ENCODE measurements around the gene KHNYN.

KHNYN gene

DNA sequence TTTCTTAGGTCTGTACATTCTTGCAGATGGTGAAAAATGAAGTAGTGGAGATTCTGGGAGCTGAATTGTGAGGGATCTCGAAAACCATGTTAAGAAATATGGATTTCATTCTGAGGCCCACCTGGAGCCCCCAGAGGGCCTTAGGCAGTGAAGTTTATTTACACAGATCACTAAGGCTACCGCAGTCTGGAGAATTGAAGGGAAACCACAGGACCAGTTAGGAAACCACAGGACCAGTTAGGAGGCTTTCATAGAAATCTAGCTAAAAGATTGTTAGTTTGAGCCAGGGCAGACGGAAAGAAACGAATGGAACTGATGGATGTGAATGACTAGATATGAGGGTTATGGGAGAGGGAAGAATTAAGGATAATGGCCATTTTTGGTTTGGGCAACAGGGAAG, 7.5 kb upstream of the KHNYN start:
- no peak for DNase-seq (ENCODE audit: low read depth in 3 of 3, low spot score in 1 of 3)

- DNase-seq (ENCODE audit: low read depth in 3 of 3, low spot score in 1 of 3): no peak
Measured at GRCh38 chr14:24422694-24423601, 6.8 kb upstream of the KHNYN start.

GRCh38 chr14:24425704-24426103, 4.0 kb upstream of the KHNYN start:
- DNase-seq (ENCODE audit: low read depth in 3 of 3, low spot score in 1 of 3): no peak

GRCh38 chr14:24426150-24426911, 3.4 kb upstream of the KHNYN start:
- DNase-seq (ENCODE audit: low read depth in 3 of 3, low spot score in 1 of 3): no peak

DNA sequence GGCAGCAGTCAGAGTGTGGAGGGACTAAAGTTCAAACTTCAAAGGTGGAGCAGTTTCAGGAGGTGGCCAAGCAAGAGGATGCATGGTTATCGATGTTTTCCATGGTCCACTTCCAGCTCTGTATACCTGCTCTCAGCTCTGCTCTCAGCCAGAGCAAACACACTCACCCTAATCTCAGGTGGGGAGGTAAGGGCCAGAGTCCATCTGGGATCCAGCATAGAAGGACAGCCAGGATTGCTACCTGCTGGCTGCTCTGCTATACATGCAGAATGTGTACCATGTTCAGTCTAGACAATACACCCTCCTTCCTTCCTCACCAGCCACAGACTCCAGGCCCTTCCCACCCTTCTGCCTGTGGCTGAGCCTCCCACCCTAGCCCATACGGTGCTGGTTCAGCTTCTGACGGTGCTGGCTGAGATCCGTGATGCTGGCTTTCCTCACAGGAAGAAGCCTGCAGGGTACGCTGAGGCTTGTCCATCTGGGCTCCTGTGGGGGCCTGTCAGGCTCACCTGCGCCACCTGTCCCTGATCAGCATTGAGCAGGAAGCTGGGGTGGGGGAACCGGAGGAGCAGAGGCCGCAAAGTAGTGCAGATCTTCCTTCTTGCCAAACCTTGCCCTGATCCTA, 2.7 kb upstream of the KHNYN start:
- DNase-seq (ENCODE audit: low read depth in 3 of 3, low spot score in 1 of 3): no peak

GRCh38 chr14:24427537-24428508, 1.9 kb upstream of the KHNYN start:
- no peak for DNase-seq (ENCODE audit: low read depth in 3 of 3, low spot score in 1 of 3)

GRCh38 chr14:24428628-24429394, 943 bp upstream of the KHNYN start:
- DNase-seq (ENCODE audit: low read depth in 3 of 3, low spot score in 1 of 3): no peak

DNA sequence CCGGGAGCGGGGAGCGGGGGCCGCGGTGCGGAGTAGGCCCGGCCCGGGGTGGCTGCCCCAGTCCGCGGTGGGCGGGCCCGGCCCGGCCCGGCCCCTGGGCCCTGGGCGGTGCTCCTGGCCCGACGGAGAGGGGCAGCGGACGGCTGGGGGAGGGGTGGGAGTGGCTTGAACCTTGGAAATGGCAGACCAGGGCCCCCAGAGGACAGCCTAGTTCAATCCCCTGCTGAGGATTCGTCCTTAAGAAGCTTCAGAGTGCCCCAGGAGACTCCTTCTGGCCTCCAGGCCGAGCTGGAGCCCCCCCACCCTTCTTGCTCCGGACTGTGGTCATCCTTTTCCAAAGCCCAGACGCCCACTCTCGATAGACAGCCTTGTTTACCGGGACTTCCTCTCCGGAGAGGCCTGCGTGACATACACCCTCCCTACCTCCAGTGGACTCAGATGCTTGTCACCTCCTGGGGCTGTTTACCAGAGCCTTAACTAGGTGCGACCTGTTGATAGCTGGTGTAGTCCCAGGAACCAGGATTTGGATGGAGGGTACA, 458 bp downstream of the KHNYN start:
- peak in 1 of 3 donors; percentile 48 for DNase-seq (ENCODE audit: low read depth in 3 of 3, low spot score in 1 of 3)

DNA sequence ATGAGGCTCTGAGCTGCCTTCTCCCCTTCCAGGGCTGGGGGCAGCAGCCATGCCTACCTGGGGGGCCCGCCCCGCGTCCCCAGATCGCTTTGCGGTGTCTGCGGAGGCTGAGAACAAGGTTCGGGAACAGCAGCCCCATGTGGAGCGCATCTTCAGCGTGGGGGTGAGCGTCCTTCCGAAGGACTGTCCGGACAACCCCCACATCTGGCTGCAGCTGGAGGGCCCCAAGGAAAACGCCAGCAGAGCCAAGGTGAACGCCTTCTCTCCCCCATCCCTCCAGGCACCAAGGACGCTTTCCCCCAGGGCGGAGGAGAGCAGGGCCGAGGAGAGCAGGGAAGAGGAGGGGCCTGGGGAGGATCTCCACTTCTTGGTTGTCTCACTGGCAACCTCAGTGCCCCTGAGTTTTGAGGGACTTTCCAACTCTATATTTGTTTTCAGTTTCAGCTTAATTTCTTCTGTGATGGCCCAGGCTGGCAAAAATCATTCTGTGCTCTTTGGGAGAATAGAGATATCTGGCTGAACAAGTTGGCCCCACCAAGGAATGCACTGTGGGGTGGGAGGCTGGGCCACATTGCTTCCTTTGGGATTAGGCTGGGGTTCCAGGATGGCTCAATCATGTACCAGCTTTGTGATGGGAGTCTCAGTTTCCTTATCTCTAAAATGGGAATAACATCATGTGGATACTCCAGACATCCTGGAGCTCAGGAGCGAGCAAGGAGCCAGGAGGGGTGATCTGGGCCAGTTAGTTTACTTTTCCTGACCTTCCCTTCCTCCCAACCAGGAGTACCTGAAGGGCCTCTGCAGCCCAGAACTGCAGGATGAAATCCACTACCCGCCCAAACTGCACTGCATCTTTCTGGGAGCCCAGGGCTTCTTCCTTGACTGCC, 1.2 kb downstream of the KHNYN start:
- peak in 1 of 3 donors; percentile 57 for DNase-seq (ENCODE audit: low read depth in 3 of 3, low spot score in 1 of 3)

DNA sequence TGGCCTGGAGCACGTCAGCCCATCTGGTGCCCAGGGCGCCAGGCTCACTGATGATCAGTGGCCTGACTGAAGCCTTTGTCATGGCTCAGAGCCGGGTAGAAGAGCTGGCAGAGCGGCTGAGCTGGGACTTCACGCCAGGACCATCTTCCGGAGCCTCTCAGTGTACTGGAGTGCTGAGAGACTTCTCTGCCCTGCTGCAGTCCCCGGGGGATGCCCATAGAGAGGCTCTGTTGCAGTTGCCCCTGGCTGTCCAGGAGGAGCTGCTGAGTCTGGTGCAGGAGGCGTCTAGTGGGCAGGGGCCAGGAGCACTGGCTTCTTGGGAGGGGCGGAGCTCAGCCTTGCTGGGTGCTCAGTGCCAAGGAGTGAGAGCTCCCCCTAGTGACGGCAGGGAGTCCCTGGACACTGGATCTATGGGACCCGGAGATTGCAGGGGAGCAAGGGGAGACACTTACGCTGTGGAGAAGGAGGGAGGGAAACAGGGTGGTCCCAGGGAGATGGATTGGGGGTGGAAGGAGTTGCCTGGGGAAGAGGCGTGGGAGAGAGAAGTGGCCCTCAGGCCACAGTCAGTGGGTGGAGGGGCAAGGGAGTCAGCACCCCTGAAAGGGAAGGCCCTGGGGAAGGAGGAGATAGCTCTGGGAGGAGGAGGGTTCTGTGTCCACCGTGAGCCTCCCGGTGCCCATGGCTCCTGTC, 2.0 kb downstream of the KHNYN start:
- DNase-seq (ENCODE audit: low read depth in 3 of 3, low spot score in 1 of 3): peak; percentile 72 to 74 (median 73)

GRCh38 chr14:24432259-24433131, 2.7 kb downstream of the KHNYN start:
- no peak for DNase-seq (ENCODE audit: low read depth in 3 of 3, low spot score in 1 of 3)

GRCh38 chr14:24434036-24434435, 4.3 kb downstream of the KHNYN start:
- no peak for DNase-seq (ENCODE audit: low read depth in 3 of 3, low spot score in 1 of 3)

DNA sequence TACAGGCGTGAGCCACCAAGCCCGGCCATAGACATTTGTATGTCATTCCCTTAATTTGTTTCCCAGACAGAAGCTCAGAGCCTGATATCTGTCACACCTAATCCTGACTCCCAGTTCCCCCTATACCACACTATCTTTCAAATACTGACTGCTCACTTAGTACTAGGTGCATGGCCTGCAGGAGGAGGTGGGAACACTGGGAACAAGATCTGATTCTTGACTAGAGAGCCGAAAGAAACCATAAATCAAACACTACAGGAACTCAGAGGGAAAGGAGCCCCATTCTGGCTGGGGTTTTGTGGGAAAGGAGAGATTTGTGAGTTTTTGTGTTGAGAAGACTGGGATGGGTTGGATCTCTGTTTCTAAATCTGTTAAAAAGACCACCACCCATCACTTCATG, 4.9 kb downstream of the KHNYN start:
- no peak for DNase-seq (ENCODE audit: low read depth in 3 of 3, low spot score in 1 of 3)

DNA sequence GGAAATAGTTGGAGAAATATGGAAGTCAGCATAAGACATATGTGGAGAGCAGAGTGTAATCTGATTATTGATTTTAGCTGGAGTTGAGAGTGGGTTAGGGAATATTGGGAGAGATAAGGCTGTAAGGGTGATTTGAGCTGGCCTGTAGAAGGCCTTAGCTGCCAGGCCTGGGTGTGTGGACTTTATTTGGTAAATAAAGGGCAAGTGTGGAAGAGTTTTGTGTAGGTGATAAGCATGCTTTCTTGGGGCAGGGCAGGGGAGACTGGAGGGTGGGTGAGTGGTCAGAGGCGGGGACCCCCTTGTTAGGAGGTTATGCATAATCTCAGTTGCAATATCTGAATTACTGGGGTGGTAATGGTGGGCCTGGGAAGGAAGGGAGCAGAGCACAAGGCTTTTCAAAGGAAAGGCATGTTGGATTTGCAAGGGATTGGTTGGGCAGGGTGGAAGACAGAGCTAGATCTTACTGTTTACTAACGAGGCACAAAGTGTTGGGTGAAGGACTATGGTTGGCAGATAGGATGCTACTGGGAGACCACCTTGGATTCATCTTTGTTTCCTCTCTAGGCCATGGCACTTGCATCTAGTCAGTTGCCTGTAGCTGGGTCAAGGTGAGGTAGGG, 5.5 kb downstream of the KHNYN start:
- no peak for DNase-seq (ENCODE audit: low read depth in 3 of 3, low spot score in 1 of 3)

GRCh38 chr14:24435998-24436354, 6.2 kb downstream of the KHNYN start:
- DNase-seq (ENCODE audit: low read depth in 3 of 3, low spot score in 1 of 3): no peak

- no peak for DNase-seq (ENCODE audit: low read depth in 3 of 3, low spot score in 1 of 3)
Measured at GRCh38 chr14:24436355-24437019, 6.7 kb downstream of the KHNYN start.

Data from stimulated activated CD4-positive, alpha-beta T cell treated with anti-CD3 and anti-CD28 coated beads, TNF-alpha, amount 100 ng/mL, for 1 hour (primary cell).